DND-41 (cell line): Measurements from ENCODE around the gene HMGN4.

Experiments used
- CTCF ChIP-seq: IDR thresholded peaks from 2 replicates; pipeline ENCODE4 v1.5.1; 2012; ENCODE audit warnings: borderline replicate concordance, low read length, moderate library complexity, mild to moderate bottlenecking; ENCODE audit not compliant: poor library complexity, severe bottlenecking; ENCODE audit errors: extremely low read depth
- EZH2 ChIP-seq: IDR thresholded peaks from 3 replicates; pipeline ENCODE4 v1.6.1; 2012; ENCODE audit warnings: borderline replicate concordance, low read depth, mild to moderate bottlenecking, moderate library complexity, low read length, inconsistent platforms; ENCODE audit not compliant: severe bottlenecking

GRCh38 chr6:26530203-26530602, 8.0 kb upstream of the HMGN4 start:
- no peak for TF ChIP-seq CTCF
- no peak for TF ChIP-seq EZH2
